ENCODE results near the gene CCDC85A. TPM values are rescaled to one million over a fixed set of nuclear protein-coding genes. Genes with fewer than 3 reads are reported as not detected.

CCDC85A gene
- total RNA-seq, 4 donors from 2014 or later: 2.7 to 3.7 (median 3.6) TPM

DNA sequence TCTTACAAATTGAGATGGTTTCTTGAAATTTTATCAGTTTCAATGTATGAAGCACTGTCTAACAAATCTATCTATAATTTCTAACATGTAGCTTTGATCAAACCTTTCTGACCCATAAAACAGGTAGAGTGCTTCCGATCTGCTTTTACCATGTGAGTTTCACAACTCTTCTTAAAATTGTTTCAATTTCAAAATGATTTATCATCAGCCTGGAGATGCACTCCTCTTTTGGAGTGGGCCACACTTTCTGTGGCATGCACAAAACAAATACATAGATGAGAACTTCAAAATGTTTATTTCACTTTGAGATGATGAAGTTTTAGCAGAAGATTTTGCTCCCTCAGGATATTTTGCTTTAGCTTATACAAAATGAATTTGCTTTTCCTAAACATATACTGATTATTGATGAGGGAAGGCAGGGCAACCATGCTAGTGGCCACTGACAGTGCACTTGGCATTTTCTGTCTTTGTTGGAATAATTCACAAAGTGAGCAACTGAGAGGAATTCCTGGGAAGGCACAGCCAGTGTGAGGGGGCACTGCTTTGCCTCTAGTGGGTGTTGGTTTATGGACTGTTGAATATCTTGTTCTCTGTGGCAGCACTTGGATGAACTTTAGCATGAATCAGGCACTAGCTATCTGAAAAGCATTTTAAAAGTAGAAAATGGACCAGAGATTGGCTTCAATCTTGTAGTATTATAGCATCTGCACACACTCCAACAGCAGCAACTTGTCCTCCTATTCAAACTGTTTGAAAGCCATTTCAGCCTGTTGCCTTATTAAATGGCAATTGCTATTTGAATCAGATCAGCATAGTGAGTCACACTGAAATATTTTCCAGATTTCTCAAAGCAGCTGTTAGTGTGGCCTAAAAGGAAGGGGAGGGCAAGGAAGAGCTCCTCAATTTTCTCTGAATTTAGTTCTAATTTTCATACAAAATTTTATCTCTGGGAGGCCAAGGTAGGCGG lies 193.2 kb downstream of the CCDC85A start:
- 82 to 83% methylated on average over 2 of the region's 2 CpGs for whole genome bisulfite sequencing, 2 donors
- intact Hi-C loops (cut with DNase I; ENCODE audit: low total_unique reads): no loop called here
- TF ChIP-seq POLR2A (IDR thresholded peaks at IDR 0.05): no peak
- TF ChIP-seq, protein P1, sequence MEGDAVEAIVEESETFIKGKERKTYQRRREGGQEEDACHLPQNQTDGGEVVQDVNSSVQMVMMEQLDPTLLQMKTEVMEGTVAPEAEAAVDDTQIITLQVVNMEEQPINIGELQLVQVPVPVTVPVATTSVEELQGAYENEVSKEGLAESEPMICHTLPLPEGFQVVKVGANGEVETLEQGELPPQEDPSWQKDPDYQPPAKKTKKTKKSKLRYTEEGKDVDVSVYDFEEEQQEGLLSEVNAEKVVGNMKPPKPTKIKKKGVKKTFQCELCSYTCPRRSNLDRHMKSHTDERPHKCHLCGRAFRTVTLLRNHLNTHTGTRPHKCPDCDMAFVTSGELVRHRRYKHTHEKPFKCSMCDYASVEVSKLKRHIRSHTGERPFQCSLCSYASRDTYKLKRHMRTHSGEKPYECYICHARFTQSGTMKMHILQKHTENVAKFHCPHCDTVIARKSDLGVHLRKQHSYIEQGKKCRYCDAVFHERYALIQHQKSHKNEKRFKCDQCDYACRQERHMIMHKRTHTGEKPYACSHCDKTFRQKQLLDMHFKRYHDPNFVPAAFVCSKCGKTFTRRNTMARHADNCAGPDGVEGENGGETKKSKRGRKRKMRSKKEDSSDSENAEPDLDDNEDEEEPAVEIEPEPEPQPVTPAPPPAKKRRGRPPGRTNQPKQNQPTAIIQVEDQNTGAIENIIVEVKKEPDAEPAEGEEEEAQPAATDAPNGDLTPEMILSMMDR (IDR thresholded peaks at IDR 0.05): no peak

DNA sequence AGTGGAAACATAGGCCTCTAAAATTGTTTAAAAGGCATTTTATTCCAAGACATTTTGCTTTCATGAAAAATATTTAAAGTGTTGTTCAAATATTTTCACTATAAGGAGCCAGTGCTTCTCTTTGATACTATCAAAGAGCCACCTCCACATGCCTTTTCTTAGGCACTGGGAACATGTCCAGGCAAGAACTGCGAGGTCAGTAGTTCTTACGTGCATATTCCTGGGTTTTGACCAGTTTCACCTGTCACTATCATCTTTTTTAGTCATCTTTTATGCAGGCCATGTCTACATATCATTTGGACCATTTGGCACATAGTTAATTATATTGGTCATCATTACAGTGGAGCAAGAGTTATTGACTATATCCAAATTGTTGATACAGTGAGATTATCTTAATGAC lies 195.3 kb downstream of the CCDC85A start:
- 62 to 63% methylated on average over 2 of the region's 2 CpGs for WGBS, 2 donors
- TF ChIP-seq POLR2A (IDR thresholded peaks at IDR 0.05): no peak
- TF ChIP-seq, protein P1 (IDR thresholded peaks at IDR 0.05): no peak
- no peak overlapping the region for H3K4me3 ChIP-seq (ENCODE audit: low read depth, poor library complexity, severe bottlenecking)
- DNase-seq (ENCODE audit: low spot score in 2 of 2): no peak
- intact Hi-C loops (cut with DNase I; ENCODE audit: low total_unique reads): no loop called here

More for the DNA sequence above, 193.2 kb downstream of the CCDC85A start:
- H3K4me3 ChIP-seq (ENCODE audit: low read depth, poor library complexity, severe bottlenecking): no peak overlapping the region
- no peak for DNase-seq (ENCODE audit: low spot score in 2 of 2)

DNA sequence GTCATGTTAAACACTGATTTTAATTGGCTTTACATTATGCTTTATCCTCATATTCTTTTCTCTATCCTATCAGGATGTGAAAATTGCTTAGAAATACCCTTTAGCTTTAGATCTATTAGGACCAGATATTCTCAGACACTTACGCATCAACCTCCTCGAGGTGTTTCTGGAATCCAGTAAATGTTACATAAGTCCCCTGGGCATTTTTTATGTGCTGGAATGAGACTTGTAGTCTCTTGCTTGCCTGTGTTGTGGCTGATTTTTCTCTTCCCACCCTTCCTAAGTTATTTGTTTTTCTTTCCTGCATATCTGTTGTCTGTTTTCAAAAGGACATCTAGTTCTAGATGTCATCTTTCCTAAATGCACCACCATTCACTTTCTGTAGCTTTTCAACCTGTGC lies 197.1 kb downstream of the CCDC85A start:
- H3K4me3 ChIP-seq (ENCODE audit: low read depth, poor library complexity, severe bottlenecking): no peak overlapping the region
- intact Hi-C loops (cut with DNase I; ENCODE audit: low total_unique reads): no loop called here
- 40 to 60% methylated on average over 2 of the region's 2 CpGs for WGBS, 2 donors
- TF ChIP-seq, protein P1 (IDR thresholded peaks at IDR 0.05): no peak
- no peak for TF ChIP-seq POLR2A (IDR thresholded peaks at IDR 0.05)
- DNase-seq (ENCODE audit: low spot score in 2 of 2): no peak

- 0% methylated on average over 1 of the region's 1 CpG for WGBS, 2 donors
- H3K4me3 ChIP-seq (ENCODE audit: low read depth, poor library complexity, severe bottlenecking): no peak overlapping the region
- TF ChIP-seq POLR2A (IDR thresholded peaks at IDR 0.05): no peak
- TF ChIP-seq, protein P1 (IDR thresholded peaks at IDR 0.05): no peak
- no peak for DNase-seq (ENCODE audit: low spot score in 2 of 2)
- intact Hi-C loops (cut with DNase I; ENCODE audit: low total_unique reads): no loop called here
Observed at GRCh38 chr2:56382466-56382865, 198.7 kb downstream of the CCDC85A start.

DNA sequence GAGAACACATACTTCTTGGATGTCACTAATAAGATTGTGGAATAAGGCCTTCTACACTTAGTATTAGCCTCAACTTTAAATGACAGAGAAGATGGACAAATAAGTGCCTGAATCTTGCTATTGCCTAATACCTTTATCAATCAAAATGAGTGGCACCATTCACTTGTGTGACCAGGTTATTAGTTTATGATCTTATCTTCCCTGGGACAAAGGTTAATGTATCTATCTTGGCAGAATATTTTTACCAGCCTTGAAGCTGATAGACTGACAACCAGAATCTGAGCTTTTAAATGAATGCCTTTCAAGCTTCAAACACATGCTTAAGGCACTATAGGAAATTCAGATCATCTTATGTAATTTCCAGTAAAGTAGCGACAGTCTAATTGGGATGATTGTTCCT lies 202.9 kb downstream of the CCDC85A start:
- WGBS, 2 donors: 81 to 85% methylated on average over 1 of the region's 1 CpG
- DNase-seq (ENCODE audit: low spot score in 2 of 2): no peak
- intact Hi-C loops (cut with DNase I; ENCODE audit: low total_unique reads): no loop called here
- H3K4me3 ChIP-seq (ENCODE audit: low read depth, poor library complexity, severe bottlenecking): no peak overlapping the region
- TF ChIP-seq, protein P1 (IDR thresholded peaks at IDR 0.05): no peak
- no peak for TF ChIP-seq POLR2A (IDR thresholded peaks at IDR 0.05)

All from lower leg skin (tissue), 4 donors.